TTC549 (cell line): ENCODE data around the gene DLEC1.
"Not testable (repeated sequence)": the region's sequence is repeated elsewhere in the genome, so short reads cannot be mapped to it uniquely, and the experiment has no call there.

Experiments
- FAIRE-seq: peaks from 2 replicates; lab custom pipeline; 2012; peaks lifted over from hg19 to GRCh38; lab: Jason Lieb, UNC

The DLEC1 gene

DNA sequence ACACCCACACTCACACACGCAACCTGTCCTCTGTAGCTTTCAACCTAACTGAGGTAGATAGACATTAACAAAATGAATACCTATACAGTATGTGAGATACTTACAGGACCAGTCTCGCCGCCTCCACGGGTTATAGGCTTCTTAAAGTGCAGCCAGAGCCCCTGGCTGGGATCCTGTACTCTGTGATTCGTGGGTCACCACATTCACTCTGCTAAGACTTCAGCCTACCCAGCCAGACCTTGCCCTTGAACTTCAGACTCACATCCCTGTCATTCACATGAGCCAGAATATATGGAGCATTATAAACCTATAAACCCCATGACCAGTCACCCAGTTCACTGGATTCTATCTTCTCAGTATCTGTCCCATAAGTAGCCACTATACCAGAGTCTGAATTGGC lies 1.4 kb downstream of the DLEC1 start:
- no peak for FAIRE-seq

DNA sequence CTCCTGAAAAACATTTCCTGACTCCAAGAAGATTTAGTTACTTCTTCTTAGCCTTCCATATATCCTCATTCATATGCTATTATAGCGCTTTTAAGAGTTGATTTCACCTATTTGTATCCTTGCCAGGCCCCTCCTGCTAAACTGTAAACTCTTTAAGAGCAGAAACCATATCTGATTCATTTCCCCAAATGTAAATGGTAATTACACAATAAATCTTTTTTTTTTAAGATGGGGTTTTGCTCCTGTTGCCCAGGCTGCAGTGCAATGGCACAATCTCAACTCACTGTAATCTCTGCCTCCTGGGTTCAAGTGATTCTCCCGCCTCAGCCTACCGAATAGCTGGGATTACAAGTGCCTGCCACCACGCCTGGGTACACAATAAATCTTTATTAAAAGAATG lies 4.5 kb downstream of the DLEC1 start:
- FAIRE-seq: no peak

DNA sequence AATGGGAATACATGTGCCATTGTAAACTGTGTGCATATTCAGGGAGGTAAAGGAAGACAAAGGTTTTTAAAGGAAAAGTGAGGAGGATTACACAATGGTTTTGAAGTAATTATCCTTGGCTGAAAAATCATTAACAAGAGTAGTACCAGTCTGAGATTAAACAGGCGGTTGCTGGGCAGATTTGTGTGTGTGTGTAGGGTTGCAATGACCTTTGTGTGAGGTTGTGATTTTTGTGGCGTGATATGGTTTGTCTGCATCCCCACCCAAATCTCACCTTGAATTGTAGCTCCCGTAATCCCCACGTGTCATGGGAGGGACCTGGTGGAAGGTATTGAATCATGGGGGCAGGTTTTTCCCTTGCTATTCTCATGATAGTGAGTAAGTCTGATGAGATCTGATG lies 7.0 kb downstream of the DLEC1 start:
- no peak for FAIRE-seq

DNA sequence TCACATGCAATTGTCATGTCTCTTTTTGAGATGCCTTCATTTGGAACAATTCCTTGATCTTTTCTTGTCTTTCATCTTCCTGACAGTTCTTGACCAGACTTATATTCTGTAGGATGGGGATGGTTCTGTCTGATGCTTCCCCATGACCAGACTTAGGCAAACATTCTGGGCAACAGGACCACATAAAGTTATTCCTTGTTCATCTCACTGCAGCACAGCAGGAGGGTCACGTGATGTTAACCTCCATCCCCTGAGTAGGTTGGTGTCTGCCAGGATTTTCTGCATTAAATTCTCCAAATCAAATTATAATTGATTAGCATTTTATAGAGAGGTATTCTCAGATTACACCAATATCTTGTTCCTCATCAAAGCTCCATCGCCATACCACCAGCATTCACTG lies 7.8 kb downstream of the DLEC1 start:
- no peak for FAIRE-seq

DNA sequence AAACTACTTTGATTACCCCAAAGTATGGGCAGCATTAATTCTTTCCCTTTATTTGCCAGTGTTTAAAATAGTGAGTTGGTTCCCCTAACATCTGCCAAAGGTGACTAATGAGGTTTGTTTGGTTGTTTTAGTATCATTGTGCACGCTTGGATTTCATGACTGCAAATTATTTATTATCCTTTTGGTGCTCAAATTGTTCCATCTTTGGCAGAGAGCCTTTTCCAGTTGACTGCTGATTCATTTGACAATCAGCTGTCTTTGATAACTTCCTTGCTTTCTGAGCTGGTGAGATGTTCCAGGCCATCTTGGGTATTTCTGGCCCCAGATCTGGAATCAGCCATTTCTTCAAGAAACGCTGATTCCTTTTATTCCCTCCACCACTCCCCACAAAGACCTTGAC lies 8.9 kb downstream of the DLEC1 start:
- FAIRE-seq: no peak

DNA sequence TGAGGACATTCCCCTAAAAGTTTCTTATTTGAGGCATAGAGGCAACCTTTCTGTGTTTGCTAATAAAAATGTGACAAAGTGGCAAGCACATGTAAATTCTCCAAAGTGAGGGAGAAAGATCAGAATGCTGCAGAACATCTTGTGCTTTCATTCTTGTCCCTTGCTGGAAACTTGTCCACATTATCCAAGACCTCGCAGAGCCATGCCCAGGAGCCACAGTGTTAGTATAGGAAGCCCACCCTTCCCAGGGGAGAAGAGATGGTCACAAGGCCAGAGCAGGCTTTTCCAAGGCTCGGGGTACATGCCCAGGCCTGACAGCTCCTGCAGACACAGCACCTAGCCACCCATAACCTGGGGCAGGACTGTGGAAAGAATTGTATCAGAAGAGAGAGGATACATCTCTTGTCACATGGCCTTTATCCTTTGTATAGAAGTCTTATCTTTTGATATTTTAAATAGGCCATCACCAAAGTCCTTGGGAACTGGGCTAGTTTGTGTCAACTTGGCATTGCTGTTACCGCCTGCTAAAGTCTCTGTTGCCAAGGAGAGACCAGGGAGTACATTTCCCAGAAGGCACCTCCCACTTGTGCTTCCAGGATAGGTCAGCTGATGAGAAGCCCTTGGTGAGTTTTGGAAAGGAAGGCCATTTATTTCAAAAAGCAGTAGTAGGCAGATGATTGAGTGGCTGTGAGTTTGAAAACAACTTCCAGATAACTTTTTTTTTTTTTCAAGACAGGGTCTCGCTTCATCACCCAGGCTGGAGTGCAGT lies 10.5 kb downstream of the DLEC1 start:
- FAIRE-seq: no peak

DNA sequence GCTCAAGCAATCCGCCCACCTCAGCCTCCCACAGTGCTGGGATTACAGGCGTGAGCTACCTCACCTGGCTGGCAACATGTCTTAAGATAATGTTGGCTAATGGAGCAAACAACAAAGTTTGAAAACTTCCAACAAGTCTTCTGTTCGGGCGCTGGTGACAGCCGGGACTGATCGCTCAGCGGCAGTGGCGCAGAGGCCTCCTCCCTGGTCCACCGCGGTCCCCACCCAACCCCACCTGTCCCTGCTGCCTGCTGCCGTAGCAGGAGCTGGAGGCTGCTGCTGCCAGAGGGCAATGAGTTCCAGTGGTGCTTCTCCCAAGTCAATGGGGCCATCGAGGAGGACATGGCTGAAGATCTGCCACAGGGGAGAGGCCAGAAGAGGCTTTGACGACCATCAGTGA lies 12.1 kb downstream of the DLEC1 start:
- FAIRE-seq: no peak

DNA sequence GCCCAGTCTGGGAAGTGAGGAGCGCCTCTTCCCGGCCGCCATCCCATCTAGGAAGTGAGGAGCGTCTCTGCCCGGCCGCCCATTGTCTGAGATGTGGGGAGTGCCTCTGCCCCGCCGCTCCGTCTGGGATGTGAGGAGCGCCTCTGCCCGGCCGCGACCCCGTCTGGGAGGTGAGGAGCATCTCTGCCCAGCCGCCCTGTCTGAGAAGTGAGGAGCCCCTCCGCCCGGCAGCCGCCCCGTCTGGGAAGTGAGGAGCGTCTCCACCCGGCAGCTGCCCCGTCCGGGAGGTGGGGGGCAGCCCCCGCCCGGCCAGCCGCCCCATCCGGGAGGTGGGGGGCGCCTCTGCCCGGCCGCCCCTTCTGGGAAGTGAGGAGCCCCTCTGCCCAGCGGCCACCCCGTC lies 14.3 kb downstream of the DLEC1 start:
- FAIRE-seq: not testable (repeated sequence)

DNA sequence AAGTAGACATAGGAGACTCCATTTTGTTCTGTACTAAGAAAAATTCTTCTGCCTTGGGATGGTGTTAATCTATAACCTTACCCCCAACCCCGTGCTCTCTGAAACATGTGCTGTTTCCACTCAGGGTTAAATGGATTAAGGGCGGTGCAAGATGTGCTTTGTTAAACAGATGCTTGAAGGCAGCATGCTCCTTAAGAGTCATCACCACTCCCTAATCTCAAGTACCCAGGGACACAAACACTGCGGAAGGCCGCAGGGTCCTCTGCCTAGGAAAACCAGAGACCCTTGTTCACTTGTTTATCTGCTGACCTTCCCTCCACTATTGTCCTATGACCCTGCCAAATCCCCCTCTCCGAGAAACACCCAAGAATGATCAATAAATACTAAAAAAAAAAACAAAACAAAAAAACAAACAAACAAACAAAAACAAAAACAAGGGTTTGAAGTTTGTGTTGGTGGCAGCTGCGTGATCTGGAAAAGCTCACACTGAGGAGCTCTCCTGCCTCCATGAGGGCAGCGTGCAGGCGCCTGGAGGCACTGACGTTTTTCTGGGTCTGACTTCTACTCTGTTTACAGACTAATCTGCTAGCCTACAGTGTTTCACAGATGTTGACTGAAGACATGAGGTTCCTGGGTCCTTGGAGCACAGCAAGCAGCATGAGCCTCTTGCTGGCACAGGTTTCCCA lies 14.9 kb downstream of the DLEC1 start:
- FAIRE-seq: not testable (repeated sequence)

DNA sequence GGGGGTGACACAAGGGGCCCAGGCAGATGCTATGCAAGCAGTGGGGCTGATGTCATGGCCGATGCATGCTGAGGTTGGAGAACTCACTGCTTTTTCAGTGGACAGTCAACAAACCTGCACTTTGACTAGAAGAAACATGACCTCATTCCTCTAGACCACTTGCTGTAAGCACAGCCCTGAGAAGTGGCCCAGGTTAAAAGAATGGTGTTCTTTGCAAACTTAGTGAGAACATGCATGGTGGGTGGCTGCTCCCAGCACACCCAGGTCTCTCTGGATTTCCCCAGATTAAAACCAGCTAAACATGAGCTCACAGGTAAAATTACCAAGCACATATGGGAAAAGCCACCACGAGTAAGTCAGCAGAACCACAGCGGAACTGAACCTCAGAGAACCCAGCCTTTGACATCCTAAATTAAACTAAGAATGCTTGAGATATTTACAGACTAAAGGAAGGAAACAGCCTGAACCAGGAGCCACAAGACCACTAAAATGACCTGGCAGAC lies 15.5 kb downstream of the DLEC1 start:
- no peak for FAIRE-seq

DNA sequence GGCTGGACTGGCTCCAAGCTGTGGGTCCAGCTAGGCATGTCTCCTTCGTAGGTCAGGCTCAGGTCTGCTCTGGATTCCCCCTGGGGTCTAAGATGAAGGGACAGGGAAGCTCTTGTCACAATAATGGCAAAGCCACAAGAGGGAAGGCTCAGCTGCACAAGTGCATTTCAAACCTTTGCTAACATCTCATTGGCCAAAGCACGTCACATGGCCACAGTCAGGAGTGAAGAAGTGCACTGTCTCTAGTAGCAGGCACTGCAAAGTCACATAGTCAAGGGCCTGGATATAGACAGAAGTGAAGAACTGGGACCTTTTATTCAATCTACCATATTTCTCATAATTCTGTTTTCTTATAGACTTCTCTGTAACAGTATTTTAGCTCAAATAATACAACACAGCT lies 20.1 kb downstream of the DLEC1 start:
- no peak for FAIRE-seq

DNA sequence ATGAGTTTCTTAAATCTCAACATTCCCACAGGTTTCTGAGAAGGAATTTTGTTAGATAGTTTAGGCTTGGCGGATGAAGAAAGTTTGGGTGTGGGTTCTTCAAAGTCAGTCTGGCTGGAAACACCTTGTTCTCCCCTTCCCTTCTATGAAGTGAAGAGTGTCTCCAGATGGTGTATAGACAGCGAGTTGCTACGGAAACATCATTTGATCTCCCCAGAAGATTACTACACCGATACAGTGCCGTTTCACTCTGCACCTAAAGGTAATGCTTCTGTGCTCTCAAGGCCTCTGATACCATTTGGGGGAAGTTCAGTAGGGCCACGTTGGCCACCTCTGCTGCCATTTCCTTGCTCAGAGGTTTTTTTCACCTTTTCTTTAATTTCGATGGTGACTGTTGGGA lies 20.6 kb downstream of the DLEC1 start:
- no peak for FAIRE-seq

DNA sequence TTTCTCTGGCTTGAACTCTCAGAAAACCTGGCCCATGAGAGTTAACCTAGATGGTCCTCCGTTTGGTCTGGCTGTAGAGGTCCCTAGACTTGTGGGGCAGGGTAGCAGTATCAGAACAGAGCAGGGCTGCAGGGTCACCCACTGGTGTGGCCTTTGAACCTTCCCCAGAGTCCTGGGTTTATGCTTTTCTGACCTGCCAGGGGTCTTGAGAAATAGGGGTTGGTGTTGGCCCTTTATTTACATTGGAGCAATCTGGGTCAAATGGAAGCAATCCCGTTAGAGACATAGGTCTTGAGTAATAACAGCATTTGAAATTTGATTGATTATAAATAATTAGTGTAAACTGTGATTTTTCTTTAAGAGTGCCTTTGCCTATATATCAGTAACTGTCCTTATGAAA lies 23.8 kb downstream of the DLEC1 start:
- FAIRE-seq: no peak

DNA sequence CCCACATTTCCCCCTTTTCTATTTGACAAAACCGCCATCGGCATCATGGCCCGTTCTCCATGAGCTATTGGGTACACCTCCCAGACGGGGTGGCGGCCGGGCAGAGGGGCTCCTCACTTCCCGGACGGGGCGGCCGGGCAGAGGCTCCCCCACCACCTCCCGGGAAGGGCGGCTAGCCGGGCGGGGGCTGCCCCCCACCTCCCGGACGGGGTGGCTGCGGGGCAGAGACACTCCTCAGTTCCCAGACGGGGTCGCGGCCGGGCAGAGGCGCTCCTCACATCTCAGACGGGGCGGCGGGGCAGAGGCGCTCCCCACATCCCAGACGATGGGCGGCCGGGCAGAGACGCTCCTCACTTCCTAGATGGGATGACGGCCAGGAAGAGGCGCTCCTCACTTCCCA lies 25.4 kb downstream of the DLEC1 start:
- FAIRE-seq: not testable (repeated sequence)

DNA sequence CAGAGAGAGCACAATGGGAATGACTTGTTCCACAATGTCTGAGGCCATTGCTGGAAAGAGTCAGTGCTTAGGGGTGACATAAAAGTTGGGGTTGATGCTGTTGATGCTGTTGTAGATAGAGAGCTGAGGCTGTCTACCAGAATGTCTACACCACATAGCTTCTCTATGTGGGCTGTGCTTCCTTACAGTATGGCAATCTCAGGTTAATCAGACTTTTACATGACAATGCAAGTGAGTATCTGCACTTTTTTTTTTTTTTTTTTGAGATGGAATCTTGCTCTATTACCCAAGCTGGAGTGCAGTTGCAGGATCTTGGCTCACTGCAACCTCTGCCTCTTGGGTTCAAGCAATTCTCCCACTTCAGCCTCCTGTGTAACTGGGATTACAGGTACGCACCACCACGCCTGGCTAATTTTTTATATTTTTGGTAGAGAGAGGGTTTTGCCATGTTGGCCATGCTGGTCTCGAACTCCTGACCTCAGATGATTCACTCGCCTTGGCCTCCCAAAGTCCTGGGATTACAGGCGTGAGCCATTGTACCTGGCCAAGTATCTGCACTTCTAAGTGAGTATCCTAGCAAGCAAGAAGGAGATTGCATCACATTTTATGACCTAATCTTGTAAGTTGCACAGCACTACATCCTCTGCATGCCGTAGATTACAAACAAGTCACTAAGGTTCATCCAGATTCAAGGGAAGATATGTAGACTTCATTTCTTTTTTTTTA lies 28.7 kb downstream of the DLEC1 start:
- FAIRE-seq: no peak

DNA sequence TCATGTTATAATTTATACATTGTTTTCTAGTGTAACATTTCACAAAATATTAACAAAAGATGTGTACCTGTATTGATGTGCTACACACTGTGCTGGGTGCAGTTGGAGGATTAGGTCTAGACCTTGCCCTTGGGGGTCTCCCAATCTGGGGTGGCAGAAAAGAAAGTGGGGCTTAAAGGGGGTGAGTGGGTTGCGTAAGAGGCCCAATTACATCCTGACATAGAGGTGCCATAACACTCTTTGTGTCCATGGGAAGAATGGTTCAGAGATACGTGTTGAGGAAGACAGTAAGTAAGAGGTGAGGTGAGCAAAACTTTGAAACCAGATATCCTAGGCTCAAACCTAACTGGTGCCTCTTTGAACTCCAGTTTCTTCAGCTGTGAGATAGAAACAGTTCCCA lies 31.0 kb downstream of the DLEC1 start:
- no peak for FAIRE-seq

DNA sequence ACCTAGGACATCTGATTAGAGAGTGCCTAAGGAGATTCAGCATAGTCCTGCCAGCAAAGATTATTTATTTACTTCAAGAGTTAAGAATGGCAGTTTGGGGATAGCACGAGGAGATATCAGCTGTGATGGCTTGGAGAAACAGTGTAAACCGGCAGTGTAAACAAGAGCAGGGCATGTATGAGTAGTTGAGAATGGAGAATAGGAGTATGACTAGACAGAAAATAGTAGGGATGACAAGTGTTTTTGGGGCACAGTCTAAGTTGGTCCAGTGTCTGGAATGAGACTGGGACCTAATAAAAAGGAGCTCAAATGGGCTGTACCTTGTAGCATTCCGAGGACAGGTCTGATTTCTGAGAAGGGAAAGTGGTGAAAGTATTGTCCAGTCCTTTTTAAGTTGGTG lies 38.1 kb downstream of the DLEC1 start:
- FAIRE-seq: not testable (repeated sequence)

DNA sequence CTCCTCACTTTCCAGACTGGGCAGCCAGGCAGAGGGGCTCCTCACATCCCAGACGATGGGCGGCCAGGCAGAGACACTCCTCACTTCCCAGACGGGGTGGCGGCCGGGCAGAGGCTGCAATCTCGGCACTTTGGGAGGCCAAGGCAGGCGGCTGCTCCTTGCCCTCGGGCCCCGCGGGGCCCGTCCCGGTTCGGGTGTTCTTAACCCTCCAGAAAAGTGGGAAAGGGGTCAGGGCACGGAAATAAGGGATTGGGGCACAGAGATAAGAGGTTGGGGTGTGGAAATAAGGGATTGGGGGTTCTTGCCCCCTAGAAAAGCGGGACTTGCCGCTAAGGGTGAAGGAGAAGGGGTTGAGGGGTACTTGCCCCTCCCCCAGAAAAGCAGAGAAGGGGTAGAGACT lies 43.3 kb downstream of the DLEC1 start:
- FAIRE-seq: not testable (repeated sequence)

DNA sequence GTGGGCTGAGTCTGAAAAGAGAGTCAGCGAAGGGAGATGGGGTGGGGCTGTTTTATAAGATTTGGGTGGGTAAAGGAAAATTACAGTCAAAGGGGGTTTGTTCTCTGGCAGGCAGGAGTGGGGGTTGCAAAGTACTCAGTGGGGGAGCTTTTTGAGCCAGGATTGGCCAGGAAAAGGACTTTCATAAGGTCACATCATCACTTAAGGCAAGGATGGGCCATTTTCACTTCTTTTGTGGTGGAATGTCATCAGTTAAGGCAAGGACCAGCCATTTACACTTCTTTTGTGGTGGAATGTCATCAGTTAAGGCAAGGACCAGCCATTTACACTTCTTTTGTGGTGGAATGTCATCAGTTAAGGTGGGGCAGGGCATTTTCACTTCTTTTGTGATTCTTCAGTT lies 44.2 kb downstream of the DLEC1 start:
- not testable (repeated sequence) for FAIRE-seq

DNA sequence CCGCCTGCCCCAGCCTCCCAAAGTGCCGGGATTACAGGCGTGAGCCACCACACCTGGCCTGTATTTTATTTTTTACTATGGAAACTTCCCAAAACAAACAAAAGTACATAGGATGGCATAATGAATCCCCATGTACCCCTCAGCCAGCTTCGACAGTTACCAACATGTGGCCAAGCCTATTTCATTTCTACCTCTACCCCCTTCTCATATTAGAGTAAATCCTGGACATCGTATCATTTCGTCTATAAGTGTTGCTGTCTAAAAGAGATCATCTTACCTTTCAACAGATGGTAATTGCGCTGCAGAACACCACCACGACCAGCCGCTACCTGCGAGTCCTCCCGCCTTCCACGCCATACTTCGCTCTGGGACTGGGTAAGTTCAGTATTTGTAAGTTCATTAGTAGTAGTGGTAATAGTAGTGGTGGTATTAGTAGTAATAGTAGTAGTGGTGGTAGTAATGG lies 44.9 kb downstream of the DLEC1 start:
- no peak for FAIRE-seq

DNA sequence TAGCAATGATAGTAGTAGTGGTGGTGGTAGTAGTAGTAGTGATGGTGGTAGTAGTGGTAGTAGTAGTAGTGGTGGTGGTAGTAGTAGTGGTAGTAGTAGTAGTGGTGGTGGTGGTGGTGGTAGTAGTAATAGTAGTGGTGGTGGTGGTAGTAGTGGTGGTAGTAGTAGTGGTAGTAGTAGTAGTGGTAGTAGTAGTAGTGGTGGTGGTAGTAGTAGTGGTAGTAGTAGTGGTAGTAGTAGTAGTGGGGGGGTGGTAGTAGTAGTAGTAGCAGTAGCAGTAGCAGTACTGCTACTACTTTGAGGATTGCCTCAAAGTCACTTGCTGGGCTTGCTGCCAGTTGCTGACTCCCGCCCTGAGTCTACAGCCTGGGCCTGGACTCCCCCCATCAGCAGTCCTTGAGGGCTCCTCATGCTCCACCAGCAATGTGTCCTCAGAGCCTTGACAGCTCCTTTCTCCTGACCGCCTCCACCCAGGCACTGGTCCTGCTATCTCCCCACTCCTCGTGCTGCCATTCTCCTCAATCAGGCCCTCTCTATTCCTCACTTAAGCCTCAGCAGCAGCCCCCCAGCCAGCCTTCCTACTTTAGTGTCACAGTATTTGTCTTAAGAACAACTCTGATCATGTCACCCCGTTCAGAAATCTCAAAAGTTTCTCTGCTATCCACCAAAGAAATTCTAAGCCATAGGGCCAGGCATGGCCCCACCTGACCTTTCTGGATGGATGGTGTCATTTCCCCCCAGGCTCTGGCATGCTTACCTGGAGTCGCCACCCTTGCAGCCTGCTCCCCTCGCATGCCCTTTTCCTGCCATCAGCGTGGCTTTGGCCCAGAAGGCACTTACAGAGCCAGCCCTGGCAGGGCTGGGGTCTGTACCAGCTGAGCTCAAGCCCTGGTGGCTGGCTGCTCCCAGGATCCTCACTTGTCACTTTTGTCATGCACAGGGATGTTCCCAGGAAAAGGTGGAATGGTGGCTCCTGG lies 45.6 kb downstream of the DLEC1 start:
- no peak for FAIRE-seq
